Measurements from ENCODE around the gene SERTAD2. TPM values are rescaled to one million over a fixed set of nuclear protein-coding genes. Genes with fewer than 3 reads are reported as not detected.

The SERTAD2 gene
- total RNA-seq, 1 donor from 2014 or later, result 9.8 TPM

GRCh38 chr2:64698177-64698643 lies 44.5 kb upstream of the SERTAD2 start:
- Mint-ChIP-seq H3K9me3 (ENCODE audit: unreplicated experiment) (no peaks in the 10 kb centered on the region), H3K36me3 (ENCODE audit: low read depth, unreplicated experiment) (no peaks in the 10 kb centered on the region), H3K27ac (ENCODE audit: unreplicated experiment) (no peak overlapping the region), H3K4me1 (ENCODE audit: unreplicated experiment) (peaks cover 25% of the 10 kb centered on the region), H3K4me3 (ENCODE audit: unreplicated experiment) (no peak overlapping the region), H3K27me3 (ENCODE audit: unreplicated experiment) (no peaks in the 10 kb centered on the region)
- TF ChIP-seq CTCF (IDR thresholded peaks at IDR 0.05; ENCODE audit: unreplicated experiment), result no peak
- DNase-seq (ENCODE audit: low spot score), result no peak

DNA sequence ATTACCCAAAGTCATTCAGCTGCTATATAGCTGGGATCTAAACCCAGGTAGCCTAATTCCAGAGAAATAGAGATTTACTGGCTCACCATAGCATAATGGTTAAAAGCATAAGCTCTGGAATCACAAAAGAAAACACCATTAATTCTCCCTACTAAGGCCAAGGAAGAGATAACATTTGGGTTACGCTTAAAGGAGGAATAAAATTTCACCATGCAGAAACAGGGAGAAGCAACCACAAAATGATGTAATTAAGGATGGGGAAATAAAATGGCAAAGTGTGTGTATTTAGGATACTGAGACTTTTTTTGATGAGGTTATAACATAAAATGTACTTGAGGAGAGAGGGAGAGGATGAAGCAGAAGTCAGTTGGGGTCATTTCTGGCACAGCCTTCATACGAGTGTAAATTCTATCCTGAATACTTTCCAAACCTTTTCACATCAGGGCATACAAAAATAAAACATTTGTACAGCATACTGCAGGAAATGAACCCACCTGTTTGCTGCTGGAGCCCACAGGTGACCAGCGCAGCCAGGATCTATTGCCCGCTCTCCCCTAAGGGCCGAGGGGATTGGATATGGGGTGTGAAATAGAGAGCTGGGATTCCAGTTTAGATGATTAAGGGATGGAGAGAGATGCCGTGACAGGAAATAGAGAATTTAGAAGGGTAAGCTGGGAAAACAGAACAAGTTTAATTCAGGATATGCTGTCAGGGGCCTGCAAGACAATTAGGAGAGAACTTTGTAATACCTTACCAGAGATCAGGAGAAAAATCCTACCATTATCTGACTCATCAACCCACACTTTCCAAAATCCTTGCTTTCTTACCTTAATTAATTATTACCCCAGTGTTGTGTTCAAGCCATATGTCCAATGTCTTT lies 43.8 kb upstream of the SERTAD2 start:
- TF ChIP-seq CTCF (IDR thresholded peaks at IDR 0.05; ENCODE audit: unreplicated experiment), result no peak
- Mint-ChIP-seq H3K4me1 (ENCODE audit: unreplicated experiment) (peaks cover 25% of the 10 kb centered on the region), H3K9me3 (ENCODE audit: unreplicated experiment) (no peaks in the 10 kb centered on the region), H3K27me3 (ENCODE audit: unreplicated experiment) (no peaks in the 10 kb centered on the region), H3K27ac (ENCODE audit: unreplicated experiment) (no peak overlapping the region), H3K4me3 (ENCODE audit: unreplicated experiment) (no peak overlapping the region), H3K36me3 (ENCODE audit: low read depth, unreplicated experiment) (no peaks in the 10 kb centered on the region)
- DNase-seq (ENCODE audit: low spot score), result no peak

DNA sequence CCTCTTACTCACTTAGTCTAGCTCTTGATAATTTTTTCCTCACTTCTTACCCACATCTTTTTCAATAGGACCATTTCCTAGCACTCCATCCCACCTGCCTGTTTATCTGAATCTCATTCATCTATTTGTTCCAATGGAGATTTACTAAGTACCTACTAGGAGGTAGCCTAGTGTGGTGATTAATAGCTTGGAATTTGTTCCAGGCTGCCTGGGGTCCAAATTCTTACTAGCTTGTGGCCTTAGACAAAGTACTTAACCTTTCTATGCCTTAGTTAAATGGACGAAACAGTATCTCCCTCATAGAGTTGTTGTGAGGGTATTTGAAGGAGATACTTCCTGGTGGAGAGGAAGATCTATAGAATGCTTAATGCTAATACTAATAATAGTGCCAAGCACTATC lies 42.9 kb upstream of the SERTAD2 start:
- Mint-ChIP-seq H3K27me3 (ENCODE audit: unreplicated experiment) (no peaks in the 10 kb centered on the region), H3K9me3 (ENCODE audit: unreplicated experiment) (no peaks in the 10 kb centered on the region), H3K27ac (ENCODE audit: unreplicated experiment) (peak overlapping the region; percentile 16), H3K4me3 (ENCODE audit: unreplicated experiment) (no peak overlapping the region), H3K4me1 (ENCODE audit: unreplicated experiment) (peaks cover 25% of the 10 kb centered on the region), H3K36me3 (ENCODE audit: low read depth, unreplicated experiment) (no peaks in the 10 kb centered on the region)
- no peak for DNase-seq (ENCODE audit: low spot score)
- no peak for TF ChIP-seq CTCF (IDR thresholded peaks at IDR 0.05; ENCODE audit: unreplicated experiment)

GRCh38 chr2:64695721-64696261 lies 42.1 kb upstream of the SERTAD2 start:
- DNase-seq (ENCODE audit: low spot score), result no peak
- no peaks in the 10 kb centered on the region for H3K36me3 Mint-ChIP-seq (ENCODE audit: low read depth, unreplicated experiment)
- H3K4me1 Mint-ChIP-seq (ENCODE audit: unreplicated experiment), result peaks cover 25% of the 10 kb centered on the region
- no peak for TF ChIP-seq CTCF (IDR thresholded peaks at IDR 0.05; ENCODE audit: unreplicated experiment)
- H3K9me3 Mint-ChIP-seq (ENCODE audit: unreplicated experiment), result no peaks in the 10 kb centered on the region
- no peaks in the 10 kb centered on the region for H3K27me3 Mint-ChIP-seq (ENCODE audit: unreplicated experiment)
- H3K4me3 Mint-ChIP-seq (ENCODE audit: unreplicated experiment), result no peak overlapping the region
- H3K27ac Mint-ChIP-seq (ENCODE audit: unreplicated experiment), result peak overlapping the region; percentile 82

DNA sequence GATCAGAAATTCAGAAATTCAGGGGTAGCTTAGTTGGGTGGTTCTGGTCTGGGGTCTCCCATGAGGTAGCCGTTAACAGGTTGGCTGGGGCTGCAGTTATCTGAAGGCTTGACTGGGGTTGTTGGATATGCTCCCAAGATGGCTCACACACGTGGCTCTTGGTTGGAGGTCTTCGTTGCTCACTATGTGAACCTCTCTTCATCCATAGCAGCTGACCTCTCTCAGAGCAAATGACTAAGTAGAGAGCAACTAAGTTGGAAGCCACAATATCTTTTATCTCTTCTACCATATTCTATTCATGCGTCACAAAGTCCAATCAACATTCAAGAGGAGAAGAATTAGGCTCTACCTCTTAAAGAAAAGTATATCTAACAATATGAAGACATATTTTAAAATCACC lies 38.7 kb upstream of the SERTAD2 start:
- Mint-ChIP-seq H3K4me3 (ENCODE audit: unreplicated experiment) (no peak overlapping the region), H3K9me3 (ENCODE audit: unreplicated experiment) (no peaks in the 10 kb centered on the region), H3K36me3 (ENCODE audit: low read depth, unreplicated experiment) (no peaks in the 10 kb centered on the region), H3K27me3 (ENCODE audit: unreplicated experiment) (no peaks in the 10 kb centered on the region), H3K4me1 (ENCODE audit: unreplicated experiment) (peaks cover 18% of the 10 kb centered on the region), H3K27ac (ENCODE audit: unreplicated experiment) (no peak overlapping the region)
- no peak for TF ChIP-seq CTCF (IDR thresholded peaks at IDR 0.05; ENCODE audit: unreplicated experiment)
- no peak for DNase-seq (ENCODE audit: low spot score)

Measured in endothelial cell (in vitro differentiated cells).